Activated CD8-positive, alpha-beta T cell treated with anti-CD3 and anti-CD28 coated beads for 36 hours (primary cell): Measurements from ENCODE around the gene ASIC3. TPM values are rescaled to one million over a fixed set of nuclear protein-coding genes. Genes with fewer than 3 reads are reported as not detected.

Source experiments
- ATAC-seq: fragments of 200-7000 bp; cut with Tn5 transposase; one replicate; pipeline ENCODE4 v1.10.0; 2021; ENCODE audit warnings: mild to moderate bottlenecking, moderate library complexity
- CTCF ChIA-PET: fragments of 350-600 bp; sonication (Branson Sonifier 250); formaldehyde crosslinking; loops from one replicate; lab custom pipeline; 2021; ENCODE audit warnings: antibody characterized with exemption; lab: Charles Lee
- POLR2A ChIA-PET: fragments of 350-600 bp; sonication (Branson Sonifier 250); formaldehyde crosslinking; loops from one replicate; lab custom pipeline; 2021; ENCODE audit warnings: antibody characterized with exemption; lab: Charles Lee
- DNase-seq: peaks from one replicate; pipeline ENCODE4 v3.0.0-alpha.2; 2020
- H3K27ac Mint-ChIP-seq: one replicate; pipeline ENCODE4 v1.8.0; 2021; ENCODE audit warnings: mild to moderate bottlenecking, mixed read lengths
- H3K27me3 Mint-ChIP-seq: one replicate; pipeline ENCODE4 v1.8.0; 2021; ENCODE audit warnings: mixed read lengths
- H3K36me3 Mint-ChIP-seq: one replicate; pipeline ENCODE4 v1.8.0; 2021; ENCODE audit warnings: low read depth, mixed read lengths
- H3K4me1 Mint-ChIP-seq: one replicate; pipeline ENCODE4 v1.8.0; 2021; ENCODE audit warnings: low read depth, mixed read lengths
- H3K4me3 Mint-ChIP-seq: one replicate; pipeline ENCODE4 v1.8.0; 2021; ENCODE audit warnings: mild to moderate bottlenecking, moderate library complexity, mixed read lengths
- H3K9me3 Mint-ChIP-seq: one replicate; pipeline ENCODE4 v1.8.0; 2021; ENCODE audit warnings: mixed read lengths
- intact Hi-C: fragments of 100-400 bp; cut with micrococcal nuclease; formaldehyde crosslinking; loops from one replicate; pipeline ENCODE4 v1.10.0; 2022
- total RNA-seq, 2 experiments: library from RNA; stranded (reverse); gene quantifications; one replicate each; pipeline ENCODE4 v1.2.3, GENCODE V29; 2021
- TF ChIP-seq, protein P1 (sequence below): fragments of 200-600 bp; IDR thresholded peaks from one replicate; pipeline ENCODE4 v1.8.0; 2022; ENCODE audit warnings: antibody characterized with exemption, mild to moderate bottlenecking

Gene ASIC3
- total RNA-seq, 2 experiments from 2014 or later: 3.7 to 5.8 TPM

GRCh38 chr7:151034312-151035025, 13.9 kb upstream of the ASIC3 start:
- TF ChIP-seq, protein P1, sequence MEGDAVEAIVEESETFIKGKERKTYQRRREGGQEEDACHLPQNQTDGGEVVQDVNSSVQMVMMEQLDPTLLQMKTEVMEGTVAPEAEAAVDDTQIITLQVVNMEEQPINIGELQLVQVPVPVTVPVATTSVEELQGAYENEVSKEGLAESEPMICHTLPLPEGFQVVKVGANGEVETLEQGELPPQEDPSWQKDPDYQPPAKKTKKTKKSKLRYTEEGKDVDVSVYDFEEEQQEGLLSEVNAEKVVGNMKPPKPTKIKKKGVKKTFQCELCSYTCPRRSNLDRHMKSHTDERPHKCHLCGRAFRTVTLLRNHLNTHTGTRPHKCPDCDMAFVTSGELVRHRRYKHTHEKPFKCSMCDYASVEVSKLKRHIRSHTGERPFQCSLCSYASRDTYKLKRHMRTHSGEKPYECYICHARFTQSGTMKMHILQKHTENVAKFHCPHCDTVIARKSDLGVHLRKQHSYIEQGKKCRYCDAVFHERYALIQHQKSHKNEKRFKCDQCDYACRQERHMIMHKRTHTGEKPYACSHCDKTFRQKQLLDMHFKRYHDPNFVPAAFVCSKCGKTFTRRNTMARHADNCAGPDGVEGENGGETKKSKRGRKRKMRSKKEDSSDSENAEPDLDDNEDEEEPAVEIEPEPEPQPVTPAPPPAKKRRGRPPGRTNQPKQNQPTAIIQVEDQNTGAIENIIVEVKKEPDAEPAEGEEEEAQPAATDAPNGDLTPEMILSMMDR: no peak
- Mint-ChIP-seq H3K27me3 (no peaks in the 10 kb centered on the region), H3K9me3 (no peaks in the 10 kb centered on the region), H3K36me3 (peaks cover 8% of the 10 kb centered on the region), H3K4me3 (no peak overlapping the region), H3K27ac (no peak overlapping the region), H3K4me1 (peaks cover 14% of the 10 kb centered on the region)
- intact Hi-C loops: no loop called here
- ChIA-PET POLR2A (interaction anchor here (0.6 to 1.0 kb wide), 2 partner anchors 12 to 235 kb away, joined by 3 read pairs; no protein-coding TSS in a partner anchor), CTCF (no interaction called here)
- DNase-seq (no peak), ATAC-seq (no peak)

DNA sequence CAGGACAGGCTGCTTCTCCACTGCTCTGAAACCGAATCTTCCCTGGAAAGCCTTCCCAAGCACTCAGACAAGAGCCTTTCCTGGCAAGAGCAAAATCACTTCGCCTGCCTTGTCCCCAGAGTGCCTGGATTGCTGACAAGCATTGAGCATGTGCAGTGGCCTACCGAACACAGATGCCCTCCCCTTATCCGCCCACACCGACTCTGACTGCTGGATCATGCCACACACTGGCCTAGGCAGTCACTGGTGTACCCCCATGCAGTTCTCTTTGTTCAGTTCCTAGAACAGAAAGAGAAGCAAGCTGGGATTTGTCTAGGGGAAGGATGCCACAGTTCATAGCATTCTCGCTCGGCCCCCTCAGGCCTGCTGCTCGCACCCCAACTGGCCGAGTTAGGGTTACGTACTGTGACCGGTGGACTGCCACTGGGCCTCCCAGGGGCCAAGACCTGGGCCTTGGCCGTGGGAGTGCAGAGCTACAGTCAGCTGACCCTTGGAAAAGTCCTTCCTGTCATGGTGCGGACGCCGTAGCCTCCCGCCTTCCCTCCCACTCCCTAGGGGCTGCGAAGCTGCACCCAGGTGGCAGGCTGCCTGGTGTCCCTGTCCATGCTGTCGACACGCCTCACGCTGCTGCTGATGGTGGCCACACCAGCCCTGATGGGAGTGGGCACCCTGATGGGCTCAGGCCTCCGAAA, 13.2 kb upstream of the ASIC3 start:
- intact Hi-C loops: no loop called here
- H3K27ac Mint-ChIP-seq: no peak overlapping the region

GRCh38 chr7:151035902-151036301, 12.4 kb upstream of the ASIC3 start:
- ChIA-PET POLR2A (interaction anchor here (0.5 kb wide), 1 partner anchor 732 kb away, joined by 3 read pairs; no protein-coding TSS in a partner anchor), CTCF (no interaction called here)
- ATAC-seq (no peak), DNase-seq (no peak)
- peaks cover 8% of the 10 kb centered on the region for H3K36me3 Mint-ChIP-seq
- intact Hi-C loops: no loop called here
- no peak overlapping the region for H3K27ac Mint-ChIP-seq
- H3K9me3 Mint-ChIP-seq: no peaks in the 10 kb centered on the region
- no peak overlapping the region for H3K4me3 Mint-ChIP-seq
- H3K27me3 Mint-ChIP-seq: no peaks in the 10 kb centered on the region
- peaks cover 20% of the 10 kb centered on the region for H3K4me1 Mint-ChIP-seq
- TF ChIP-seq, protein P1: no peak

More for the DNA sequence above, 13.2 kb upstream of the ASIC3 start:
- Mint-ChIP-seq H3K4me1 (peaks cover 18% of the 10 kb centered on the region), H3K27me3 (no peaks in the 10 kb centered on the region), H3K4me3 (no peak overlapping the region), H3K9me3 (no peaks in the 10 kb centered on the region), H3K36me3 (peaks cover 8% of the 10 kb centered on the region)
- DNase-seq (no peak), ATAC-seq (no peak)
- TF ChIP-seq, protein P1: no peak
- POLR2A ChIA-PET: interaction anchor here (0.6 kb wide), 1 partner anchor 234 kb away, joined by 3 read pairs; no protein-coding TSS in a partner anchor
- CTCF ChIA-PET: no interaction called here

- peaks cover 8% of the 10 kb centered on the region for H3K36me3 Mint-ChIP-seq
- peak overlapping the region; percentile 5 for H3K4me3 Mint-ChIP-seq
- H3K27ac Mint-ChIP-seq: peak overlapping the region; percentile 89
- DNase-seq: peak; percentile 96
- peak; percentile 93 for ATAC-seq
- intact Hi-C loops: no loop called here
- CTCF ChIA-PET: interaction anchor here (0.9 to 2.3 kb wide), 6 partner anchors 11 to 141 kb away, joined by 3 to 9 read pairs (median 4); partner anchors contain the start of gene ABCB8
- POLR2A ChIA-PET: interaction anchor here (0.7 to 1.7 kb wide), 5 partner anchors 11 to 43 kb away, joined by 3 to 4 read pairs (median 4); partner anchors contain the start of gene ABCB8
- TF ChIP-seq, protein P1: no peak
- H3K9me3 Mint-ChIP-seq: no peaks in the 10 kb centered on the region
- H3K4me1 Mint-ChIP-seq: peaks cover 20% of the 10 kb centered on the region
- H3K27me3 Mint-ChIP-seq: no peaks in the 10 kb centered on the region
Observed at GRCh38 chr7:151038951-151039849, 9.1 kb upstream of the ASIC3 start.
